ENCODE results near the gene ZNF491.
"Not testable (repeated sequence)": the region's sequence is repeated elsewhere in the genome, so short reads cannot be mapped to it uniquely, and the experiment has no call there.

GRCh38 chr19:11847615-11848014, 49.3 kb downstream of the ZNF491 start:
- TF ChIP-seq EZH2 (IDR thresholded peaks at IDR 0.05; ENCODE audit: low read length, missing control alignments), result not testable (repeated sequence)
- TF ChIP-seq, protein P1, sequence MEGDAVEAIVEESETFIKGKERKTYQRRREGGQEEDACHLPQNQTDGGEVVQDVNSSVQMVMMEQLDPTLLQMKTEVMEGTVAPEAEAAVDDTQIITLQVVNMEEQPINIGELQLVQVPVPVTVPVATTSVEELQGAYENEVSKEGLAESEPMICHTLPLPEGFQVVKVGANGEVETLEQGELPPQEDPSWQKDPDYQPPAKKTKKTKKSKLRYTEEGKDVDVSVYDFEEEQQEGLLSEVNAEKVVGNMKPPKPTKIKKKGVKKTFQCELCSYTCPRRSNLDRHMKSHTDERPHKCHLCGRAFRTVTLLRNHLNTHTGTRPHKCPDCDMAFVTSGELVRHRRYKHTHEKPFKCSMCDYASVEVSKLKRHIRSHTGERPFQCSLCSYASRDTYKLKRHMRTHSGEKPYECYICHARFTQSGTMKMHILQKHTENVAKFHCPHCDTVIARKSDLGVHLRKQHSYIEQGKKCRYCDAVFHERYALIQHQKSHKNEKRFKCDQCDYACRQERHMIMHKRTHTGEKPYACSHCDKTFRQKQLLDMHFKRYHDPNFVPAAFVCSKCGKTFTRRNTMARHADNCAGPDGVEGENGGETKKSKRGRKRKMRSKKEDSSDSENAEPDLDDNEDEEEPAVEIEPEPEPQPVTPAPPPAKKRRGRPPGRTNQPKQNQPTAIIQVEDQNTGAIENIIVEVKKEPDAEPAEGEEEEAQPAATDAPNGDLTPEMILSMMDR (conservative IDR thresholded peaks at IDR 0.05 in 1 of 2, IDR thresholded peaks at IDR 0.05 in 1 of 2; ENCODE audit: low read depth in 1 of 2, low read length in 2 of 2), result not testable (repeated sequence)
